ENCODE results near the gene OR52L1.

Gene OR52L1

DNA sequence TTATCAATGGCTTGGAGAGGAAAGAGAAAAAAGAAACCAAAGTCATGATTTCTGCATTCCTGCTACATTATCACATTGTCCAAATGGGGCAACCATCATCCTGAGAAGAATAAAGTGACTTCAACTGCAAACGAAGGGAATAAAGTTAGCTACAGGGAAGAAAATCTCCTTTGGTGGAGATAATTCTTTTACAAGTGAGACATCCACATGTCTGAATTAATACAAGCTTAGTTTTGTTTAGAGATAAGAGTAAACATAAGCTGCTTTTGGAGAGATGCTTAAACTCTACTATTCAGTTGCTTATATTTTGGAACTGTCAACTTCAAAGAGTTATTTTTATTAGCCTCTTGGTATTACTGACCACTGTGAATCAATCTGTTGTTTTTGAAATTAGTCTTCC lies at the start of gene OR52L1:
OR52L1 (minus strand) TSS at position 101 of the 400 bp plus-strand sequence; CDS start at position 46, 55 bp downstream.
- Histone ChIP-seq H3K9me3 (ENCODE audit: control insufficient read depth in 2 of 2, low read length in 2 of 2) (peaks cover 0 to 4% of the 10 kb centered on the region in 2 donors), H3K27ac (ENCODE audit: low read length) (no peak within 1 kb of the TSS), H3K4me1 (ENCODE audit: control insufficient read depth, insufficient read depth, low read length) (no peaks in the 10 kb centered on the region), H3K36me3 (ENCODE audit: control insufficient read depth in 2 of 2, insufficient read depth in 2 of 2, low read length in 2 of 2) (no peaks in the 10 kb centered on the region), H3K27me3 (ENCODE audit: control insufficient read depth in 1 of 2, insufficient read depth in 2 of 2, low read length in 2 of 2) (peaks cover 0 to 4% of the 10 kb centered on the region in 2 donors), H3K4me3 (ENCODE audit: low read length in 2 of 2) (no peak within 1 kb of the TSS), H3K9ac (ENCODE audit: low read length in 2 of 2) (no peak within 1 kb of the TSS)

DNA sequence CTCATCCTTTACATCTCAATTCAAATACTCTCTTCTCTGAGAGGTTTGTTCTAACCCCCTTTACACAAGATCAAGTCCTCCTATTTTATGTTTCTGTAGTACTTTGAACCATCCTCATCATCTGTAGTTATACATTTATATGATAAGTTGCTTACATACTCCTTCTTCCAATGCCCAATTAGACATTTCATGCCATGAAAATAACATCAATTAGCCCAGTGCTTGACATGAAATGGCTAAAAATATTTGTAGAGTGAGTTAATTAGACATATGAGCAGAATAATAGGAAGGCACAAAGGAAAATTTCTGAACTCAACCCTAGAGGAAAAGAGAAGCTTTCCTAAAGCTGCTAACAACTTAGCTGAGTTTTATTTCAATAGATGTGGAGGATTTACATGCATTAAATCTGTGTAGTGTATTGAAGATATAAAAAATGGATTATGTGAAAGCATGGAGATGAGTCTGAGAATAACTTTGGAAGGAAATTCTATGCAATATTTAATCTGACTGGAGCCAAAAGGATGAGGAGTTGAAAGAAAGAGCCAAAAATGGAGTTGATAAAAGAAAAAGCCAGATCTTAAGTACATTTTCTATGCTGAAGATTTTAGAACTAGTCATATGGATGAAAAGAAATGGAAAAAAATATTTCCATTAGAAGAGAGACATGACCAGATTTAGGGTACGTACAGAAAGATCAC lies 44.1 kb upstream of the OR52L1 start, which contains the start of gene OR56A1:
OR56A1 (minus strand) TSS at position 51 of the 698 bp plus-strand sequence. CDS start 3,066 bp downstream, outside the sequence.
- H3K36me3 ChIP-seq (ENCODE audit: control insufficient read depth in 2 of 2, insufficient read depth in 2 of 2, low read length in 2 of 2) = no peaks in the 10 kb centered on the region
- no peaks in the 10 kb centered on the region for H3K9me3 ChIP-seq (ENCODE audit: control insufficient read depth in 2 of 2, low read length in 2 of 2)
- no peak within 1 kb of the TSS for H3K9ac ChIP-seq (ENCODE audit: low read length in 2 of 2)
- H3K27ac ChIP-seq (ENCODE audit: low read length) = no peak within 1 kb of the TSS
- H3K4me1 ChIP-seq (ENCODE audit: control insufficient read depth, insufficient read depth, low read length) = no peaks in the 10 kb centered on the region
- H3K4me3 ChIP-seq (ENCODE audit: low read length in 2 of 2) = no peak within 1 kb of the TSS
- no peaks in the 10 kb centered on the region for H3K27me3 ChIP-seq (ENCODE audit: control insufficient read depth in 1 of 2, insufficient read depth in 2 of 2, low read length in 2 of 2)

DNA sequence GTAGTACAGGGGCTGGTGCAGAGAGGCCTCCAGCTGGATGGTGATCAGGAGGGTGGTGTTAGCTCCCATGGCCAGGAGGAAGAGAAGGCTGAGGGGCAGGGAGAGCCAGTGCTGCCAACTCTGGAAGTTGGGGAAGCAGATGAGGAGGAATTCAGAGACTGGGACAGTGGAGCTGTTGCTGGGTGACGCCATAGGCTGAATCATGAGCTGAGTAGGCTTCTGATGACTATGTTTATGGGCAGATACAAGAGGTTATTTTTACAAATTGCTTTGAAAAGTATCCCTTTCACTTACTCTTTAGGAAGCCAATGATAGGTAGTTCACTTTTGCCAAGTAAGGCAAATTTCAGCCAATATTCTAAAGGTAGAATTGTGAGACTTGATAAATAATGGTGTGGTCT lies 40.7 kb upstream of the OR52L1 start:
- H3K4me1 ChIP-seq (ENCODE audit: control insufficient read depth, insufficient read depth, low read length) = no peaks in the 10 kb centered on the region
- H3K4me3 ChIP-seq (ENCODE audit: low read length in 2 of 2) = no peak overlapping the region
- H3K27ac ChIP-seq (ENCODE audit: low read length) = no peak overlapping the region
- H3K27me3 ChIP-seq (ENCODE audit: control insufficient read depth in 1 of 2, insufficient read depth in 2 of 2, low read length in 2 of 2) = no peaks in the 10 kb centered on the region
- H3K9ac ChIP-seq (ENCODE audit: low read length in 2 of 2) = no peak overlapping the region
- no peaks in the 10 kb centered on the region for H3K36me3 ChIP-seq (ENCODE audit: control insufficient read depth in 2 of 2, insufficient read depth in 2 of 2, low read length in 2 of 2)
- no peaks in the 10 kb centered on the region for H3K9me3 ChIP-seq (ENCODE audit: control insufficient read depth in 2 of 2, low read length in 2 of 2)

DNA sequence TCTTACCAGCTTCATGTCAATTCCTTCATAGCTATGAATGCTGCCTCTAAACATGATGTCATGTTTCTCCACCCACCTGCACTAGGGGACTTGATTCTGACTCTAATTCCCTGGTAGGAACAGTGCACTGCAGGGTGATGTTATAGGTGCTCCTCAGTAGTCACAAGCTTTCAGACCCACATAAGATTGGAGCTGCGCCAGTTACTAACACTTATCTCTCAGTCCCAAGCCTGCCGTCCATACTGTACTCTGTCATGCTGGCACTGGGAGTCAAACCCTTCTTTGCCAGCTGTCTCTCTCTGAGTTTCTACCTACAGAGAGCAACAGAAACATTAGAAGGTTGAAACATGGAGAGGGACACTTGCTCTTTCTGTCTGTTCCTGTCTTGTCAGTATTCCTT lies 38.3 kb upstream of the OR52L1 start:
- H3K4me3 ChIP-seq (ENCODE audit: low read length in 2 of 2) = no peak overlapping the region

DNA sequence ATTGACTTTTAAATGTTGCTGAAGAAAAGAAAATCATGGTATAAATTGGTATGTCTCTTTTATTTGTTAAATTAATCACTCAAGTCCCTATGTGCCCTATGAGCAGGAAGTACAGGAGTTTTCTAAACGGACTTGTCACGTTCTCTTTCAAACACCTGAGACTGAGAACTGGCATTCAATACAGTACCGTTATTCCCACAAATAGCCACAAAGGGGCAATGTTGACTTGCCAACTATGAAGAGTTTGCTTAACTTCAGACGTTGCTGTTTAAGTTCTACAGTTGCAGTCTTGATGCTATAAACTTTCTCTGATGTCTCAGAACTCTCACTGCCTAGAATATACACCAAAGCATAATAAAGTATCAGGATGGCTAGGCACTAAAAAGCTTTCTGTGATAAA lies 36.2 kb upstream of the OR52L1 start:
- H3K27me3 ChIP-seq (ENCODE audit: control insufficient read depth in 1 of 2, insufficient read depth in 2 of 2, low read length in 2 of 2) = no peaks in the 10 kb centered on the region

More for the DNA sequence above, 38.3 kb upstream of the OR52L1 start:
- Histone ChIP-seq H3K9ac (ENCODE audit: low read length in 2 of 2) (no peak overlapping the region), H3K9me3 (ENCODE audit: control insufficient read depth in 2 of 2, low read length in 2 of 2) (no peaks in the 10 kb centered on the region), H3K4me1 (ENCODE audit: control insufficient read depth, insufficient read depth, low read length) (no peaks in the 10 kb centered on the region), H3K27ac (ENCODE audit: low read length) (no peak overlapping the region), H3K36me3 (ENCODE audit: control insufficient read depth in 2 of 2, insufficient read depth in 2 of 2, low read length in 2 of 2) (no peaks in the 10 kb centered on the region), H3K27me3 (ENCODE audit: control insufficient read depth in 1 of 2, insufficient read depth in 2 of 2, low read length in 2 of 2) (no peaks in the 10 kb centered on the region)

DNA sequence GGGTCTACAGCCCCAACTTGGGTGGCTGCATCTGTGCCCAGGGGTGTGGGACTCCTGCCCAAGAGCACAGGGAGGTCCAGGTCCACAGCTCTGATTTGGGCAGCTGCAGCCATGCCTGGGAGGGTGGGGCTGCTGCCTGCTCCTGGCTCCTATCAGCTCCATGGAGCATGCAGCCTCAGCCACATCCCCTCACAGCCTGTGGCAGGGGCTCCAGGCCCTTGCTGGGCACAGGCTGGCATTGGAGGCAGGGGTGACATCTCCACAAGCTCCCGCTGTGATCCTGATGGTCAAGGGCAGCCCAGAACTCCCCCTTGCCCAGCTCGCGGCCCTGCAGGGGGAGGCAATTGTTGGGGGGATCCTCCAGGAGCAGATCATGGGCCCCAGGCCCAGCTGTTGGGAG lies 26.3 kb upstream of the OR52L1 start:
- H3K9ac ChIP-seq (ENCODE audit: low read length in 2 of 2) = no peak overlapping the region

More for the DNA sequence above, 36.2 kb upstream of the OR52L1 start:
- H3K27ac ChIP-seq (ENCODE audit: low read length) = no peak overlapping the region
- no peaks in the 10 kb centered on the region for H3K9me3 ChIP-seq (ENCODE audit: control insufficient read depth in 2 of 2, low read length in 2 of 2)
- H3K4me3 ChIP-seq (ENCODE audit: low read length in 2 of 2) = no peak overlapping the region
- H3K36me3 ChIP-seq (ENCODE audit: control insufficient read depth in 2 of 2, insufficient read depth in 2 of 2, low read length in 2 of 2) = no peaks in the 10 kb centered on the region
- no peaks in the 10 kb centered on the region for H3K4me1 ChIP-seq (ENCODE audit: control insufficient read depth, insufficient read depth, low read length)
- H3K9ac ChIP-seq (ENCODE audit: low read length in 2 of 2) = no peak overlapping the region

DNA sequence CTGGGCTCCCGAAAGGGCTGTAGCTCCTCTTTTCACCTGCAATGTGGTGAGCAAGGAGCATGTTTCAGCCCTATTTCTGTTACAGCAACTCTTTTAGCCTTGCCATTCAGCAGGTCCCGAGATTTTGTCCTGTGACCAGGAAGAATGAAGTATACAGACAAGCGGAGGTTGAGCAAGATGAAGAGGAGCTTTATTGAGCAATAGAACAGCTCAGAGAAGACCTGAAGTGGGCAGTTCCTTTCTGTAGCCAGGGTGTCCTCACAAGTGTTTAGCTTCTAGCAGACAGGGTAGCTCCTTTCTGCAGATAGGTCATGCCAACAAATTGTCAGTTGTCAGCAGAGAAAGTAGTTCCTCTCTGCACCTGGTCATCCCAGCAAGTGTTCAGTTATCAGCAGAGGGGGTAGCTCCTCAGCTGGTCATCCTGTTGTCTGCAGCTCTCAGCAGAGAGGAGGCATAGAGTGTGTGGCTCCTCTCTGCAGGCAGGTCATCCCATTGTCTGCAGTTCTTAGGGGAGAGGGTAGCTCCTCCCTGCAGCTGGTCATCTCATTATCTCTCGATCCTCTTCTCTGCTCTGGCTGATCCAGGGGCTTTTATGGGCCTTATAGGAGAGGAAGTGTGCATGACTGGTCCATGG lies 25.4 kb upstream of the OR52L1 start:
- H3K27me3 ChIP-seq (ENCODE audit: control insufficient read depth in 1 of 2, insufficient read depth in 2 of 2, low read length in 2 of 2) = peaks cover 2 to 3% of the 10 kb centered on the region in 2 donors
- no peaks in the 10 kb centered on the region for H3K36me3 ChIP-seq (ENCODE audit: control insufficient read depth in 2 of 2, insufficient read depth in 2 of 2, low read length in 2 of 2)
- H3K4me3 ChIP-seq (ENCODE audit: low read length in 2 of 2) = no peak overlapping the region
- H3K9ac ChIP-seq (ENCODE audit: low read length in 2 of 2) = no peak overlapping the region
- H3K27ac ChIP-seq (ENCODE audit: low read length) = no peak overlapping the region
- H3K9me3 ChIP-seq (ENCODE audit: control insufficient read depth in 2 of 2, low read length in 2 of 2) = no peaks in the 10 kb centered on the region
- no peaks in the 10 kb centered on the region for H3K4me1 ChIP-seq (ENCODE audit: control insufficient read depth, insufficient read depth, low read length)

More for the DNA sequence above, 26.3 kb upstream of the OR52L1 start:
- Histone ChIP-seq H3K9me3 (ENCODE audit: control insufficient read depth in 2 of 2, low read length in 2 of 2) (no peaks in the 10 kb centered on the region), H3K36me3 (ENCODE audit: control insufficient read depth in 2 of 2, insufficient read depth in 2 of 2, low read length in 2 of 2) (no peaks in the 10 kb centered on the region), H3K27ac (ENCODE audit: low read length) (no peak overlapping the region), H3K4me3 (ENCODE audit: low read length in 2 of 2) (no peak overlapping the region), H3K4me1 (ENCODE audit: control insufficient read depth, insufficient read depth, low read length) (no peaks in the 10 kb centered on the region), H3K27me3 (ENCODE audit: control insufficient read depth in 1 of 2, insufficient read depth in 2 of 2, low read length in 2 of 2) (peaks cover 2 to 3% of the 10 kb centered on the region in 2 donors)

DNA sequence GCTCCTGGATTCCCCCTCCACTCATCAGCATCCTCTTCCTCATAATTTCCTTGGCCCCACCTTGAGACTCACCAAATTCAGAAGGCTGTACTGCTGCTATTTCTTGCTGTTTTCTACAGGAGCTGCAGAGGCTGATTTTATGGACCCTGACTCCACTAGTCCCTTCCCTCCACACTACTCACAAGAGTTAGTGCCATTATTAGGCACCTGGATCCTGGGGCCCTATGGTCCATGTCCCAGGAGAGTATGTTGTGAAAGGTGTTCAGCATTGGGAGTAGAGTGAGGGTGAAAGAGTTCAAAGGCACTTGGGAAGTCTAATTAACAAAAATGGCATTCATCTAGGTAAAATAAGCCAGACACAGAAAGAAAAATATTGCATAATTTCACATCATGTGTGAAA lies 20.1 kb upstream of the OR52L1 start, which contains the start of gene OR56A4:
OR56A4 (minus strand) TSS at position 101 of the 400 bp plus-strand sequence. CDS start 3,954 bp downstream, outside the sequence.
- no peaks in the 10 kb centered on the region for H3K36me3 ChIP-seq (ENCODE audit: control insufficient read depth in 2 of 2, insufficient read depth in 2 of 2, low read length in 2 of 2)
- no peaks in the 10 kb centered on the region for H3K4me1 ChIP-seq (ENCODE audit: control insufficient read depth, insufficient read depth, low read length)
- H3K27ac ChIP-seq (ENCODE audit: low read length) = no peak within 1 kb of the TSS
- H3K9me3 ChIP-seq (ENCODE audit: control insufficient read depth in 2 of 2, low read length in 2 of 2) = no peaks in the 10 kb centered on the region
- H3K27me3 ChIP-seq (ENCODE audit: control insufficient read depth in 1 of 2, insufficient read depth in 2 of 2, low read length in 2 of 2) = peaks cover 2 to 3% of the 10 kb centered on the region in 2 donors
- H3K9ac ChIP-seq (ENCODE audit: low read length in 2 of 2) = no peak within 1 kb of the TSS
- no peak within 1 kb of the TSS for H3K4me3 ChIP-seq (ENCODE audit: low read length in 2 of 2)

DNA sequence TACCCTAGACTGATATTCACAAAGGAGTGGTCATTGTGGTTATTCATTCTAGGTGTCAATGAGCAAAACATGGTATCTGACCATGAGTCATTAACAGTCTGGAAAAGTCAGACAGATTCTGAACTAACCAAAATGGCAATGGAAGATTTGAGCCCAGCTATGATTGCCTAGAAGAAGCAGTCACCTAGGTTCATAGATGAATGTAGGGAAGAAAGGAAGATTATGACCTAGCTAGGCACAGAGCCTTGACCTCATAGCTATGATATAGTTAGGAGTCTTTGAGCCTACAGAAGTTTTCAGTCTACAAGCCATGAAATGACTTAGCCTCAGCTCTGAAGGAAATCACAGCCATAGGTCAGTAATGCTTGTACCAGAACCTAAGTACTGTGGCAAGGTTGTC lies 19.6 kb upstream of the OR52L1 start:
- Histone ChIP-seq H3K36me3 (ENCODE audit: control insufficient read depth in 2 of 2, insufficient read depth in 2 of 2, low read length in 2 of 2) (no peaks in the 10 kb centered on the region), H3K27ac (ENCODE audit: low read length) (no peak overlapping the region), H3K9ac (ENCODE audit: low read length in 2 of 2) (no peak overlapping the region), H3K9me3 (ENCODE audit: control insufficient read depth in 2 of 2, low read length in 2 of 2) (no peaks in the 10 kb centered on the region), H3K4me3 (ENCODE audit: low read length in 2 of 2) (no peak overlapping the region), H3K4me1 (ENCODE audit: control insufficient read depth, insufficient read depth, low read length) (no peaks in the 10 kb centered on the region), H3K27me3 (ENCODE audit: control insufficient read depth in 1 of 2, insufficient read depth in 2 of 2, low read length in 2 of 2) (no peaks in the 10 kb centered on the region)

DNA sequence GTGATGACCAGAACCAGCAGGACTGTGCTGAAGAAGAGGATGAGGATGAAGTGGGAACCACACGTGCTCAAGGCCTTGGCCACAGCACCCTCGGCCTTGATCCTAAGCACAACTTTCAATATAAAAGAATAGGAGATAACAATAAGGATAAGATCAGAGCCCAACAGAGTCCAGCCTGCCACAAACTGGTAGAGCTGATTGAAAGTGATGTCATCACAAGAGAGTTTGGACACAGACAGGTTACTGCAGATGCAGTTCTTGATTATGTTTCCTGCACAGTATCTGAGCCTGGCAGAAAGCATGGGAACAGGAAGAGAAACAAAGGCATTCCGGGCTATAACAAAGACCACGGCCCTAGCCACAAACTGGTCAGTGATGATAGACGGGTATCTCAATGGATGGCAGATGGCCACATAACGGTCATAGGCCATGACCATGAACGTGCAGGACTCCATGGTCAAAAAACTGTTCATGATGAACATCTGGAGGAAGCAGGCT lies 15.5 kb upstream of the OR52L1 start:
- H3K27ac ChIP-seq (ENCODE audit: low read length) = no peak overlapping the region
- no peaks in the 10 kb centered on the region for H3K27me3 ChIP-seq (ENCODE audit: control insufficient read depth in 1 of 2, insufficient read depth in 2 of 2, low read length in 2 of 2)
- H3K4me3 ChIP-seq (ENCODE audit: low read length in 2 of 2) = no peak overlapping the region
- H3K9me3 ChIP-seq (ENCODE audit: control insufficient read depth in 2 of 2, low read length in 2 of 2) = no peaks in the 10 kb centered on the region
- H3K36me3 ChIP-seq (ENCODE audit: control insufficient read depth in 2 of 2, insufficient read depth in 2 of 2, low read length in 2 of 2) = no peaks in the 10 kb centered on the region
- H3K4me1 ChIP-seq (ENCODE audit: control insufficient read depth, insufficient read depth, low read length) = no peaks in the 10 kb centered on the region
- no peak overlapping the region for H3K9ac ChIP-seq (ENCODE audit: low read length in 2 of 2)

DNA sequence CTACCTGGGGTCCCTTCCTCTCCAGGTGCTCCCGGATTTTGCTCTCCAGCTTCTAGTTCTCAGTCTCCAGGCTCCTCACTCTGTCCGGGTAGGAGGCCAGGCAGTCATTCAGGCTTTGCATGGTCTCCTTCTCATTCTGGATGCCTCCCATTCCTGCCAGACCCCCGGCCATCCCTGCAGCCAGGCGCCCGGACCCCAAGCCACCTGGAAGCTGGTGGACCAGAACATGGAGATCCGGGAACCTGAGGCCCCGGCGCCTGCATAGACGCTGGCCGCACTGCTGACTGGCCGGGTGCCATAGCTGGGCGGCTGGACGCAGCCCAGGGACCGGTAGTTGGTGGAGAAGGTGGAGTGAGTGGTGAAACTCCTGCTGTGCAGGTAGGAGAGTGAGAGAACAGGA lies 8.0 kb upstream of the OR52L1 start:
- H3K36me3 ChIP-seq (ENCODE audit: control insufficient read depth in 2 of 2, insufficient read depth in 2 of 2, low read length in 2 of 2) = no peaks in the 10 kb centered on the region
- no peaks in the 10 kb centered on the region for H3K4me1 ChIP-seq (ENCODE audit: control insufficient read depth, insufficient read depth, low read length)
- H3K27me3 ChIP-seq (ENCODE audit: control insufficient read depth in 1 of 2, insufficient read depth in 2 of 2, low read length in 2 of 2) = no peaks in the 10 kb centered on the region
- no peak overlapping the region for H3K27ac ChIP-seq (ENCODE audit: low read length)
- no peaks in the 10 kb centered on the region for H3K9me3 ChIP-seq (ENCODE audit: control insufficient read depth in 2 of 2, low read length in 2 of 2)
- no peak overlapping the region for H3K9ac ChIP-seq (ENCODE audit: low read length in 2 of 2)
- no peak overlapping the region for H3K4me3 ChIP-seq (ENCODE audit: low read length in 2 of 2)

Measured in stomach smooth muscle (tissue), 2 donors.